Naive thymus-derived CD4-positive, alpha-beta T cell (primary cell): ENCODE results near the gene CCDC6. TPM values are rescaled to one million over a fixed set of nuclear protein-coding genes. Genes with fewer than 3 reads are reported as not detected.
"Not testable (repeated sequence)": the region's sequence is repeated elsewhere in the genome, so short reads cannot be mapped to it uniquely, and the experiment has no call there.

Experiments
- ATAC-seq: fragments of 150-1000 bp; cut with Tn5 transposase; 2 replicates; pipeline ENCODE4 v1.10.0; 2021; ENCODE audit warnings: mild to moderate bottlenecking, moderate library complexity
- CTCF ChIA-PET: fragments of 350-600 bp; sonication (Branson Sonifier 250); formaldehyde crosslinking; loops from one replicate; lab custom pipeline; 2021; ENCODE audit warnings: antibody characterized with exemption; lab: Charles Lee
- POLR2A ChIA-PET: fragments of 350-600 bp; sonication (Branson Sonifier 250); formaldehyde crosslinking; loops from one replicate; lab custom pipeline; 2021; ENCODE audit warnings: antibody characterized with exemption, inconsistent platforms; lab: Charles Lee
- DNase-seq, 9 donors: peaks; one replicate each; pipeline versions ENCODE4 v3.0.0 to v3.0.0-alpha.2; 2020 to 2022; ENCODE audit warnings: mixed read lengths in 1 of 9
- H3K27ac ChIP-seq: one replicate; pipeline ENCODE4 v1.7.0; 2013; ENCODE audit warnings: mild to moderate bottlenecking, low read depth, low read length, moderate library complexity
- H3K27me3 ChIP-seq, 2 donors: one replicate each; pipeline ENCODE4 v1.7.0; 2013; ENCODE audit warnings: low read length in 2 of 2, mild to moderate bottlenecking in 2 of 2, moderate library complexity in 2 of 2; ENCODE audit not compliant: control insufficient read depth in 2 of 2, insufficient read depth in 2 of 2
- H3K36me3 ChIP-seq, 3 experiments: 1 replicate in 2 of 3; 2 replicates in 1 of 3; pipeline ENCODE4 v1.7.0; 2013; ENCODE audit warnings: low read length in 3 of 3, mild to moderate bottlenecking in 3 of 3, moderate library complexity in 1 of 3; ENCODE audit not compliant: insufficient read depth in 3 of 3, control insufficient read depth in 2 of 3
- H3K4me1 ChIP-seq, 2 donors: one replicate each; pipeline ENCODE4 v1.7.0; 2013; ENCODE audit warnings: low read length in 2 of 2, mild to moderate bottlenecking in 2 of 2, moderate library complexity in 1 of 2; ENCODE audit not compliant: control insufficient read depth in 2 of 2, insufficient read depth in 2 of 2
- H3K4me3 ChIP-seq: 2 replicates; pipeline ENCODE4 v1.7.0; 2013; ENCODE audit warnings: mild to moderate bottlenecking, low read length
- H3K9me3 ChIP-seq, 3 experiments: 1 replicate in 2 of 3; 2 replicates in 1 of 3; pipeline ENCODE4 v1.7.0; 2013; ENCODE audit warnings: low read length in 3 of 3; ENCODE audit not compliant: control insufficient read depth in 2 of 3
- H3K27ac Mint-ChIP-seq, 9 donors: one replicate each; pipeline ENCODE4 v1.8.0; 2020 to 2022; ENCODE audit warnings: mixed read lengths in 9 of 9, mild to moderate bottlenecking in 8 of 9, moderate library complexity in 5 of 9, inconsistent platforms in 2 of 9
- H3K27me3 Mint-ChIP-seq, 5 donors: one replicate each; pipeline ENCODE4 v1.8.0; 2021 to 2022; ENCODE audit warnings: mixed read lengths in 5 of 5, mild to moderate bottlenecking in 1 of 5
- H3K36me3 Mint-ChIP-seq, 5 donors: one replicate each; pipeline ENCODE4 v1.8.0; 2020 to 2022; ENCODE audit warnings: mixed read lengths in 5 of 5, mild to moderate bottlenecking in 3 of 5, inconsistent platforms in 1 of 5
- H3K4me1 Mint-ChIP-seq, 7 donors: one replicate each; pipeline ENCODE4 v1.8.0; 2020 to 2022; ENCODE audit warnings: mixed read lengths in 7 of 7, mild to moderate bottlenecking in 3 of 7, inconsistent platforms in 1 of 7
- H3K4me3 Mint-ChIP-seq, 10 donors: one replicate each; pipeline ENCODE4 v1.8.0; 2020 to 2022; ENCODE audit warnings: mild to moderate bottlenecking in 10 of 10, mixed read lengths in 10 of 10, moderate library complexity in 6 of 10, inconsistent platforms in 2 of 10
- H3K9me3 Mint-ChIP-seq, 11 donors: one replicate each; pipeline ENCODE4 v1.8.0; 2020 to 2022; ENCODE audit warnings: mixed read lengths in 11 of 11, mild to moderate bottlenecking in 4 of 11, inconsistent platforms in 1 of 11, moderate library complexity in 1 of 11
- intact Hi-C, 2 donors: fragments of 100-400 bp; cut with micrococcal nuclease; formaldehyde crosslinking; loops; one replicate each; pipeline ENCODE4 v1.15.1; 2023
- polyA plus RNA-seq, 2 donors: library from polyadenylated mRNA; unstranded; fragments of 300-500 nt; fragmentation: Illumina TruSeq; gene quantifications; one replicate each; pipeline ENCODE4 v1.2.3, GENCODE V29; 2021
- total RNA-seq, 6 experiments: library from RNA in 5 of 6; stranded (reverse) in 5 of 6; gene quantifications; 1 replicate in 5 of 6; 2 replicates in 1 of 6; pipeline ENCODE4 v1.2.3 and lab custom pipeline; 2021 to 2026

CCDC6 gene
- total and polyA plus RNA-seq, 7 experiments from 2014 or later: 4.2 to 34.3 (median 21.0) TPM

DNA sequence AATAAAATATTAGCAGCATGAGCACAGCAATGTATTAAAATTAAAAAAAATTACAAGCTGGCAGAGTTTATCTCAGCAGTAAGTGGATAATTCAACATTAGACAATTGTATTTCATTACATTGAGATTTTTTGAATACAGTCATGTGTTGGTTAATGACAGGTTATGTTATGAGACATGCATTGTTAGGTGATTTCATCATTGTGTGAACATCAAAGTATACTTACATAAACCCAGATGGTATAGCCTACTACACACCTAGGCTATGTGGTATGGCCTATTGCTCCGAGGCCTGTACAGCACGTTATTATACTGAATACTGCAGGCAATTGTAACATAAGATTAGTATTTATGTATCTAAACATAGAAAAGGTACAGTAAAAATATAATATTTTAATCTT lies 29.7 kb downstream of the CCDC6 start:
- ATAC-seq (no peak), DNase-seq (no peak)
- peaks cover 27 to 41% of the 10 kb centered on the region in 2 donors for H3K4me1 ChIP-seq
- H3K4me3 ChIP-seq: no peak overlapping the region
- H3K36me3 Mint-ChIP-seq: peaks cover 0 to 22% (median 8%) of the 10 kb centered on the region in 5 donors
- H3K27ac Mint-ChIP-seq: no peak overlapping the region
- no peaks in the 10 kb centered on the region for H3K9me3 ChIP-seq
- no peaks in the 10 kb centered on the region for H3K36me3 ChIP-seq
- intact Hi-C loops: no loop called here
- H3K4me3 Mint-ChIP-seq: no peak overlapping the region
- no peaks in the 10 kb centered on the region for H3K9me3 Mint-ChIP-seq
- ChIA-PET CTCF (no interaction called here), POLR2A (interaction anchor here (1.1 kb wide), 1 partner anchor 29 kb away, joined by 3 read pairs; no protein-coding TSS in a partner anchor)
- H3K27ac ChIP-seq: no peak overlapping the region
- H3K27me3 Mint-ChIP-seq: no peaks in the 10 kb centered on the region
- H3K27me3 ChIP-seq: no peaks in the 10 kb centered on the region
- peaks cover 52 to 95% (median 84%) of the 10 kb centered on the region in 7 donors for H3K4me1 Mint-ChIP-seq

DNA sequence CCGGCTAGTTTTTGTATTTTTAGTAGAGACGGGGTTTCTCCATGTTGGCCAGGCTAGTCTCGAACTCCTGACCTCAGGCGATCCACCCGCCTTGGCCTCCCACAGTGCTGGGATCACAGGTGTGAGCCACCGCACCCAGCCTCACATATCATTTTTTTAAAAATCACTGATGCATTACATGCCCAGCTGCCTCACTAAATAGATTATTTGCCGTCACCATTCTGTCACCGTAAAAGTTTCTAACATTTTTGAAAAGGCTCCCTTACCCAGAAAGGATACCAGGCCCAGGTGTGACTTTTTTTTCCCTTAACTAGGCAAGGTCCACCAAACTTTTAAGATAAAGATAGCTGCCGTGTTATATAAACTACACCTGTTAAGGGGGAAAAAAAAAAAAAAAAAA lies 30.1 kb downstream of the CCDC6 start:
- H3K27ac Mint-ChIP-seq, DNase-seq, H3K9me3 ChIP-seq, H3K4me3 ChIP-seq, intact Hi-C loops, H3K27me3 Mint-ChIP-seq, H3K27ac ChIP-seq, H3K36me3 ChIP-seq, H3K9me3 Mint-ChIP-seq, H3K27me3 ChIP-seq, ATAC-seq: not testable (repeated sequence)
- ChIA-PET POLR2A (interaction anchor here (1.1 kb wide), 1 partner anchor 29 kb away, joined by 3 read pairs; no protein-coding TSS in a partner anchor), CTCF (interaction anchor here (0.6 kb wide), 1 partner anchor 378 kb away, joined by 3 read pairs; no protein-coding TSS in a partner anchor)
- H3K4me3 Mint-ChIP-seq: peak overlapping the region in 1 of 10 donors; percentile 34
- H3K4me1 ChIP-seq: peaks cover 23 to 41% of the 10 kb centered on the region in 2 donors
- H3K36me3 Mint-ChIP-seq: peaks cover 0 to 22% (median 7%) of the 10 kb centered on the region in 5 donors
- peaks cover 51 to 92% (median 80%) of the 10 kb centered on the region in 7 donors for H3K4me1 Mint-ChIP-seq

DNA sequence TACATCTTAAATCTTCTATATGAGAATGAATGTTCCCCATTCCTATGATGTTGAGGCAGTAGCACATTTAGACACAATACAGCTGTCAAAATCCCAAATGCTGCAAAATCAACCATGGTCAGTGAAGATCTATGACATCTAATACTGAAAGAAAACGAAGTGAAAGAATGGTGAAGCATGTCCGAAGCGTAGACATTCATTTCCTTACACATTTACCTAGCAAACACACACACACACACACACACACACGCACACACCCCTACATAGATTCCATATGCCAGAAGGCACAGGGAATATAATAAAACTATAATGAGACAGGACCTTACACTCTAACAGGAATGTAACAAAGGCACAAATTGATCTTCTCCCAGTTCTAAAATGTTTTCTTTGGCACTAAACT lies 32.5 kb downstream of the CCDC6 start:
- Mint-ChIP-seq H3K36me3 (peaks cover 0 to 26% (median 0%) of the 10 kb centered on the region in 5 donors), H3K27ac (peak overlapping the region in 6 of 9 donors; percentile 3 to 72 (median 29)), H3K4me1 (peaks cover 44 to 88% (median 77%) of the 10 kb centered on the region in 7 donors), H3K27me3 (no peaks in the 10 kb centered on the region), H3K4me3 (peak overlapping the region in 3 of 10 donors; percentile 0 to 31 (median 4)), H3K9me3 (no peaks in the 10 kb centered on the region)
- no peaks in the 10 kb centered on the region for H3K9me3 ChIP-seq
- no peak overlapping the region for H3K27ac ChIP-seq
- ChIA-PET CTCF (interaction anchor here (1.3 kb wide), 1 partner anchor 37 kb away, joined by 4 read pairs; no protein-coding TSS in a partner anchor), POLR2A (no interaction called here)
- no peak overlapping the region for H3K4me3 ChIP-seq
- no peak for DNase-seq
- H3K4me1 ChIP-seq: peaks cover 5 to 20% of the 10 kb centered on the region in 2 donors
- intact Hi-C loops: loop anchor here in 1 of 2 donors (2.0 kb wide), 1 partner anchor 33 kb away; the partner anchor contains the start of gene CCDC6
- no peaks in the 10 kb centered on the region for H3K27me3 ChIP-seq
- ATAC-seq: no peak
- H3K36me3 ChIP-seq: no peaks in the 10 kb centered on the region

DNA sequence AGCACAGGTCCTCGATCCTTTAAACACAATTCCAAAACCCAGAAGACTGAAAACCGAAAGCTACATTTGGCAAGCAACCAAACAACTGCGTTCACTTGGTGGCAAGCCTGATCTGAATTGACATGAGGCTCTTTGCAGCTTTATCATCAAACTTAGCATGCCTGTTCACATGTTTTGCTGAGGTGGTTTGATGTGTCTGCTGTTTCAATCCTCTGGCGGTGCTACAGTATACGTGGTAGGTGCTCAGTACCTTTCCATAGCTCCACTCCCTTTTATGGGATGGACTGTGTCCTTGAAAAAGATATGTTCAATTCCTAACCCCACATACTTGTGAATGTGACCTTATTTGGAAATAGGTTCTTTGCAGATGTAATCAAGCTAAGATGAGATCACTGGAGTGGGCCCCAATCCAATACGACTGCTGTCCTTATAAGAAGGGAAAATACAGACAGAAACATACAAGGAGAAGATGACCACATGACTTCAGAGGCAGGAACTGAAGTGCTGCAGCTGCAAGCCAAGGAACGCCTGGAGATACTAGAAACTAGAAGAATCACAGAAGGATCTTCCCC lies 33.4 kb downstream of the CCDC6 start:
- intact Hi-C loops: loop anchor here in 1 of 2 donors (2.0 kb wide), 1 partner anchor 34 kb away; the partner anchor contains the start of gene CCDC6
- H3K27me3 Mint-ChIP-seq: no peaks in the 10 kb centered on the region
- Histone ChIP-seq H3K4me1 (peaks cover 5 to 20% of the 10 kb centered on the region in 2 donors), H3K27me3 (no peaks in the 10 kb centered on the region), H3K4me3 (no peak overlapping the region), H3K36me3 (no peaks in the 10 kb centered on the region), H3K27ac (no peak overlapping the region), H3K9me3 (no peaks in the 10 kb centered on the region)
- ChIA-PET CTCF (interaction anchor here (0.9 to 1.3 kb wide), 3 partner anchors 9 to 247 kb away, joined by 3 to 6 read pairs (median 4); no protein-coding TSS in a partner anchor), POLR2A (interaction anchor here (0.8 to 1.4 kb wide), 3 partner anchors 34 to 860 kb away, joined by 3 to 9 read pairs (median 3); partner anchors contain the start of gene CCDC6)
- ATAC-seq (peak; percentile 44), DNase-seq (peak in 5 of 9 donors; percentile 4 to 28 (median 19))
- H3K4me3 Mint-ChIP-seq: peak overlapping the region; percentile 50 to 85 (median 72)
- no peaks in the 10 kb centered on the region for H3K9me3 Mint-ChIP-seq
- H3K4me1 Mint-ChIP-seq: peaks cover 42 to 88% (median 77%) of the 10 kb centered on the region in 7 donors
- H3K27ac Mint-ChIP-seq: peak overlapping the region; percentile 52 to 93 (median 74)
- peaks cover 0 to 22% (median 0%) of the 10 kb centered on the region in 5 donors for H3K36me3 Mint-ChIP-seq

DNA sequence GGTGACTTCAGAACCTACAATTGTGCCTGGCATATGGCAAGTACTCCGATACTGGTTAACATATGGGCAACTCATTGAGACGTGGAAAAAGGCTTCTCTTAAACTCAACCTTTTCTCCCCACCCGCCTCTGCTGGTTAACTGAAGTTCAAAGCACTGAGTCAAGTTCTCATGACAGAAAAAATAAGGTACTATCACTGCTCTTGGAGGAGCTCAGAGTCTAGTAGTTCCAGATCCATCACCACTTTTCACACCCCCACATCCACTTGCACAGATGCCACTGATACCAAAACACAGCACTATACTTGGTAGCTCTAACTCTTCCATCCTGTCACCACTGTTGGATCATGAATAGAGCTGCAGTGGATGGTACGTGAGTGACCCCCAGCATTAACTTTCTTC lies 36.2 kb downstream of the CCDC6 start:
- peaks cover 44 to 93% (median 79%) of the 10 kb centered on the region in 7 donors for H3K4me1 Mint-ChIP-seq
- Histone ChIP-seq H3K9me3 (no peaks in the 10 kb centered on the region), H3K4me3 (no peak overlapping the region), H3K27me3 (no peaks in the 10 kb centered on the region), H3K4me1 (peaks cover 0 to 24% of the 10 kb centered on the region in 2 donors), H3K27ac (no peak overlapping the region), H3K36me3 (no peaks in the 10 kb centered on the region)
- H3K9me3 Mint-ChIP-seq: no peaks in the 10 kb centered on the region
- ChIA-PET POLR2A (interaction anchor here (1.1 kb wide), 1 partner anchor 36 kb away, joined by 5 read pairs; the partner anchor contains the start of gene CCDC6), CTCF (no interaction called here)
- intact Hi-C loops: no loop called here
- ATAC-seq (no peak), DNase-seq (no peak)
- H3K27ac Mint-ChIP-seq: peak overlapping the region in 3 of 9 donors; percentile 23 to 38 (median 36)
- no peaks in the 10 kb centered on the region for H3K27me3 Mint-ChIP-seq
- peaks cover 0 to 16% (median 0%) of the 10 kb centered on the region in 5 donors for H3K36me3 Mint-ChIP-seq
- no peak overlapping the region for H3K4me3 Mint-ChIP-seq

DNA sequence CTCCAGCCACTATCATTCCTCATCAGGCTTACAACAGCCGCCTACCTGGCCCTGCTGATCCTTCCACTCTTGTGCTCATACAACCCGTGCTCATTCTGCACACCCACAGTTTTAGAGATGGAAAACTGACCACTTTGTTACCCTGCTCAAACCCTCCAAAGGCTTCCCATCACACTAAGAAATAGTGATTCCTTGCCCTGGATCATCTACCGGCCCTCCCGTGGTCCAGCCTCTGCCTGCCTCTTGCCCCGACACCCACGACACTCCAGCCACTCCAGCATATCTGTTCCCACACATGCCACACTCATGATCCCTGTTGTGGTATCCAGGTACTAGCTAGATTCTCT lies 36.8 kb downstream of the CCDC6 start:
- H3K4me1 ChIP-seq: peaks cover 4 to 30% of the 10 kb centered on the region in 2 donors

More for the DNA sequence above, 36.8 kb downstream of the CCDC6 start:
- peaks cover 49 to 93% (median 79%) of the 10 kb centered on the region in 7 donors for H3K4me1 Mint-ChIP-seq
- H3K27ac Mint-ChIP-seq: peak overlapping the region in 4 of 9 donors; percentile 19 to 38 (median 22)
- no peak overlapping the region for H3K4me3 Mint-ChIP-seq
- Histone ChIP-seq H3K36me3 (no peaks in the 10 kb centered on the region), H3K9me3 (no peaks in the 10 kb centered on the region), H3K4me3 (no peak overlapping the region), H3K27ac (no peak overlapping the region), H3K27me3 (no peaks in the 10 kb centered on the region)
- H3K27me3 Mint-ChIP-seq: no peaks in the 10 kb centered on the region
- CTCF ChIA-PET: no interaction called here
- no peaks in the 10 kb centered on the region for H3K9me3 Mint-ChIP-seq
- intact Hi-C loops: loop anchor here in 1 of 2 donors (5.0 kb wide), 1 partner anchor 563 kb away; no protein-coding TSS in a partner anchor
- DNase-seq: no peak
- no peak for ATAC-seq
- POLR2A ChIA-PET: no interaction called here
- peaks cover 0 to 16% (median 0%) of the 10 kb centered on the region in 5 donors for H3K36me3 Mint-ChIP-seq
